ENCODE data around the gene CERS2. TPM values are rescaled to one million over a fixed set of nuclear protein-coding genes. Genes with fewer than 3 reads are reported as not detected.

Gene CERS2
- total RNA-seq, 4 donors from 2014 or later, result 35.2 to 142 (median 101) TPM

DNA sequence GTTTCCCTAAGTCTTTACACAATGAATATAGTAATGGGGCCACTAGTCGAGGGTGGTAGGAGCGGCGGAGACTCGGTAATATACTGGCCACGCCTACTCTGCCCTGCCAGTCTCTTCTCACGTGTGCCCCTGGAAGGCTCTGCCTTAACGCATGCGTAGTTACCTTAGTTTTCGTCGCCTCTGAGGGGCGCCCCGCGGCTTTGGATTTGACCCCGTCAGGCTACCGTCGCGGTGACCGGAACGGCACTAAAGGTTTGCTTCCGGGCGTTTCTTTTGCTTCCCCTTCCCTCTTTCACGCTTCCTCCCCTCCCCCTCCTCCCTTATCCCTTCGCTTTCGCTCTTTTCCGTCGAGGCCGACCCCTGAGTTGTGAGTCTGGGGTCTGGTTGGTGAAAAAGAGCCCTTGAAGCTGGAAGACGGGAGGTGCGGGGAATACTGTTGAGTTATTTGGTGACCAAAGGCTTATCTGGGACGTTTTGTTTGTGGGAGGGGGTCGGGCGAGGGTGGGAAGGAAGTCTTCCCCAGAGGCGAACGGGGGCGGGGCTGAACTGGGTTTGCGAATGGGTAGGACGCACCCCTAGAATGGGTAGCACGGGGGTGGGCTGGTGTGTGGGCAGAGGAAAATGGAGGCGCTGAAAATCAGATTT lies 48.4 kb downstream of the CERS2 start, which contains the start of gene SETDB1:
Gene SETDB1, plus strand, starts transcription at position 267 of the 645 bp plus-strand sequence. CDS start 1,352 bp downstream, outside the sequence.
- Histone ChIP-seq H3K27me3 (no peaks in the 10 kb centered on the region), H3K4me3 (peak within 1 kb of the TSS; percentile 75 to 91 (median 76)), H3K4me1 (peaks cover 0 to 14% (median 8%) of the 10 kb centered on the region in 4 donors), H3K9me3 (no peaks in the 10 kb centered on the region), H3K27ac (peak within 1 kb of the TSS; percentile 87 to 92 (median 88)), H3K36me3 (peaks cover 0 to 34% (median 16%) of the 10 kb centered on the region in 4 donors)
- 0% methylated on average over 1 to 39 of the region's 39 CpGs for WGBS, 2 donors (ENCODE audit: low coverage in 1 of 2)
- intact Hi-C loops (cut with DNase I; ENCODE audit: low total_unique reads) (no loop called here), in situ Hi-C loops (cut with MboI; ENCODE audit: low pct_ligation_motif_present in 1 of 4, low pct_unique_long_range_greater_than_20kb in 1 of 4, low sequenced_read_pairs in 3 of 4) (no loop called here)
- DNase-seq, result peak; percentile 96
- peak; percentile 38 for TF ChIP-seq POLR2A (IDR thresholded peaks at IDR 0.05)
- peak; percentile 69 to 82 (median 78) for TF ChIP-seq POLR2AphosphoS5 (IDR thresholded peaks at IDR 0.05)
- TF ChIP-seq, protein P1, sequence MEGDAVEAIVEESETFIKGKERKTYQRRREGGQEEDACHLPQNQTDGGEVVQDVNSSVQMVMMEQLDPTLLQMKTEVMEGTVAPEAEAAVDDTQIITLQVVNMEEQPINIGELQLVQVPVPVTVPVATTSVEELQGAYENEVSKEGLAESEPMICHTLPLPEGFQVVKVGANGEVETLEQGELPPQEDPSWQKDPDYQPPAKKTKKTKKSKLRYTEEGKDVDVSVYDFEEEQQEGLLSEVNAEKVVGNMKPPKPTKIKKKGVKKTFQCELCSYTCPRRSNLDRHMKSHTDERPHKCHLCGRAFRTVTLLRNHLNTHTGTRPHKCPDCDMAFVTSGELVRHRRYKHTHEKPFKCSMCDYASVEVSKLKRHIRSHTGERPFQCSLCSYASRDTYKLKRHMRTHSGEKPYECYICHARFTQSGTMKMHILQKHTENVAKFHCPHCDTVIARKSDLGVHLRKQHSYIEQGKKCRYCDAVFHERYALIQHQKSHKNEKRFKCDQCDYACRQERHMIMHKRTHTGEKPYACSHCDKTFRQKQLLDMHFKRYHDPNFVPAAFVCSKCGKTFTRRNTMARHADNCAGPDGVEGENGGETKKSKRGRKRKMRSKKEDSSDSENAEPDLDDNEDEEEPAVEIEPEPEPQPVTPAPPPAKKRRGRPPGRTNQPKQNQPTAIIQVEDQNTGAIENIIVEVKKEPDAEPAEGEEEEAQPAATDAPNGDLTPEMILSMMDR (IDR thresholded peaks at IDR 0.05), result peak in 1 of 5 experiments; percentile 11
- TF ChIP-seq EP300 (IDR thresholded peaks at IDR 0.05; ENCODE audit: low read depth), result no peak

DNA sequence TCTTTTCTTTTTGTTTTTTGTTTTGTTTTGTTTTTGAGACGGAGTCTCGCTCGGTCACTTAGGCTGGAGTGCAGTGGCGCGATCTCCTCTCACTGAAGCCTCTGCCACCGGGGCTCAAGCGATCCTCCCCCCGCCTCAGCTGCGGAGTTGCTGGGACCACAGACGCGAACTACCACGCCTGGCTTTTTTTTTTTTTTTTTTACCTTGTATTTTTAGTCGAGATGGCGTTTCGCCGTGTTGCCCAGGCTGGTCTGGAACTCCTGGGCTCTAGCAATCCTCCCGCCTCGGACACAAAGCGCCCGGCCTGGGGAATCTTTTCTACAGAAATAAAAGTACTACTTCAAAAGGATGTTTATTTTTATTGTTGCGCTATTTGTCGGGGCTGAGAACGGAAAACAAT lies 49.6 kb downstream of the CERS2 start:
- 68 to 88% methylated on average over 19 to 23 of the region's 23 CpGs for WGBS, 2 donors (ENCODE audit: low coverage in 1 of 2)
- peaks cover 0 to 23% (median 9%) of the 10 kb centered on the region in 4 donors for H3K36me3 ChIP-seq
- no peaks in the 10 kb centered on the region for H3K27me3 ChIP-seq
- H3K9me3 ChIP-seq, result no peaks in the 10 kb centered on the region
- H3K4me3 ChIP-seq, result peak overlapping the region in 3 of 4 donors; percentile 75 to 91 (median 77)
- peaks cover 0 to 14% (median 8%) of the 10 kb centered on the region in 4 donors for H3K4me1 ChIP-seq
- H3K27ac ChIP-seq, result peak overlapping the region in 3 of 4 donors; percentile 88 to 92 (median 89)
- intact Hi-C loops (cut with DNase I; ENCODE audit: low total_unique reads) (no loop called here), in situ Hi-C loops (cut with MboI; ENCODE audit: low pct_ligation_motif_present in 1 of 4, low pct_unique_long_range_greater_than_20kb in 1 of 4, low sequenced_read_pairs in 3 of 4) (no loop called here)
- DNase-seq, result no peak
- TF ChIP-seq POLR2AphosphoS5 (IDR thresholded peaks at IDR 0.05) (no peak), POLR2A (IDR thresholded peaks at IDR 0.05) (no peak)

DNA sequence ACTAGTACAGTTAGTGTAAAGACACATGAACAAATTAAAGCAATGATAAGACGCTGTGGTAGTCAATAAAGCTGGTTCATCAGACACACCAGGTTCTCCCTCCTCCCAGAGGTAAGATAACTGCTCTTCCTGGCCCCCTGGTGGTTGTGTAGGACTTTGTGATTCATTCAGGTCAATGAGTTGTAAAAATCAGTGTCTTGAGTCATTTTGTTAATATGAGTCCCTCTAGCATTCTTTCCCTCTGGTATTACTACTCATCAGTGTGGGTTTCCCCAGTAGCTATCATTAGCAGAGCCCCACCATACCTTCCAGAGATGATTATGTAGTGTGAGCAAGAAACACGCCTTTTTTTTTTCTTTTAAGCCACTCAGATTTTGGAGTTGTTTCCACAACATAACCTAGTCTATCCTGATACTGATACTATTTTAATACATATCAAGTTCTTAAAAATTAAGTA lies 52.1 kb downstream of the CERS2 start:
- in situ Hi-C loops (cut with MboI; ENCODE audit: low pct_ligation_motif_present in 1 of 4, low pct_unique_long_range_greater_than_20kb in 1 of 4, low sequenced_read_pairs in 3 of 4), result no loop called here
- no peaks in the 10 kb centered on the region for H3K9me3 ChIP-seq
- no peak overlapping the region for H3K4me3 ChIP-seq
- peaks cover 0 to 19% (median 8%) of the 10 kb centered on the region in 4 donors for H3K4me1 ChIP-seq
- DNase-seq, result peak; percentile 83
- WGBS, 2 donors (ENCODE audit: low coverage in 1 of 2), result 43% methylated on average over 2 of the region's 2 CpGs
- intact Hi-C loops (cut with DNase I; ENCODE audit: low total_unique reads), result no loop called here
- no peak overlapping the region for H3K27ac ChIP-seq
- TF ChIP-seq POLR2AphosphoS5 (IDR thresholded peaks at IDR 0.05) (no peak), EP300 (IDR thresholded peaks at IDR 0.05; ENCODE audit: low read depth) (no peak)
- TF ChIP-seq, protein P1 (IDR thresholded peaks at IDR 0.05), result peak; percentile 63 to 81 (median 78)
- H3K27me3 ChIP-seq, result no peaks in the 10 kb centered on the region
- H3K36me3 ChIP-seq, result no peaks in the 10 kb centered on the region

DNA sequence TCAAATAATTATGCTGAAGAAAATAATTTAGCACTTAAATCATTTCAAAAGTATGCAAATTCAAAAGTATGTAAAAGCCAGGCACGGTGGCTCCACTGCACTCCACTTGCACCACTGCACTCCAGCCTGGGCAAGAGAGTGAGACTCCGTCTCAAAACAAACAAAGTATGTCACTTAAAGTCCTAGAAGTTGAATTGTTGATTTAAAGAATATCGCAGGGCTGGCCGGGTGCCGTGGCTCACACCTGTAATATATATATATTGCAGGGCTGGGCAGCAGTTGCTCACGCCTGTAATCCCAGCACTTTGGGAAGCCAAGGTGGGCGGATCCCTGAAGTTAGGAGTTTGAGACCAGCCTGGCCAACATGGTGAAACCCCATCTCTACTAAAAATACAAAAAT lies 57.2 kb downstream of the CERS2 start:
- in situ Hi-C loops (cut with MboI; ENCODE audit: low pct_ligation_motif_present in 1 of 4, low pct_unique_long_range_greater_than_20kb in 1 of 4, low sequenced_read_pairs in 3 of 4) (no loop called here), intact Hi-C loops (cut with DNase I; ENCODE audit: low total_unique reads) (no loop called here)
- Histone ChIP-seq H3K27me3 (no peaks in the 10 kb centered on the region), H3K36me3 (no peaks in the 10 kb centered on the region), H3K4me1 (peaks cover 0 to 14% (median 2%) of the 10 kb centered on the region in 4 donors), H3K27ac (peak overlapping the region in 2 of 4 donors; percentile 26 to 29), H3K9me3 (no peaks in the 10 kb centered on the region), H3K4me3 (no peak overlapping the region)
- DNase-seq, result peak; percentile 72
- WGBS, 2 donors (ENCODE audit: low coverage in 1 of 2), result 49 to 62% methylated on average over 6 to 7 of the region's 7 CpGs
- no peak for TF ChIP-seq POLR2A (IDR thresholded peaks at IDR 0.05)
- TF ChIP-seq, protein P1 (IDR thresholded peaks at IDR 0.05), result no peak
- TF ChIP-seq EP300 (IDR thresholded peaks at IDR 0.05; ENCODE audit: low read depth), result no peak
- no peak for TF ChIP-seq POLR2AphosphoS5 (IDR thresholded peaks at IDR 0.05)

Small RNA genes lying within 50 kb of the gene (small RNA-seq; reads per million reads assigned to genes)
- gene RNU6-884P, result 0 reads per million in 4 donors

Other genes with a start within 250 kb of the CERS2 start
- gene CTSS, start 209.1 kb downstream of the CERS2 start, total RNA-seq, result 100 to 1,000 TPM; 235 to 454 (median 330) TPM
- gene CTSK, start 166.6 kb downstream of the CERS2 start, total RNA-seq, result 10 to 100 TPM; 13.3 to 53.2 (median 35.8) TPM
- gene ARNT, start 98.2 kb downstream of the CERS2 start, total RNA-seq, result 10 to 100 TPM; 47.9 to 64.6 (median 53.9) TPM
- gene CTXND2, start 87.7 kb downstream of the CERS2 start, total RNA-seq, result not detected
- gene SETDB1, start 48.5 kb downstream of the CERS2 start, total RNA-seq, result 10 to 100 TPM; 19.5 to 59.7 (median 39.2) TPM
- gene ANXA9, start 7.5 kb upstream of the CERS2 start, total RNA-seq, result under 1 TPM in 1 of 4 donors, not detected in 3; 0.32 TPM
- gene MINDY1, start 32.1 kb upstream of the CERS2 start, total RNA-seq, result 10 to 100 TPM; 27.7 to 66.2 (median 54.8) TPM
- gene PRUNE1, start 33.6 kb upstream of the CERS2 start, total RNA-seq, result 10 to 100 TPM in 3 of 4 donors, 1 to 10 TPM in 1; 9.0 to 80.4 (median 26.8) TPM
- gene BNIPL, start 61.8 kb upstream of the CERS2 start, total RNA-seq, result 1 to 10 TPM in 2 of 4 donors, under 1 TPM in 1, not detected in 1; 0.68 to 10.0 (median 2.5) TPM
- 1 to 10 TPM; 1.5 to 3.7 (median 2.8) TPM for gene C1orf56, start 72.9 kb upstream of the CERS2 start, total RNA-seq
- gene CDC42SE1, start 84.8 kb upstream of the CERS2 start, total RNA-seq, result 10 to 100 TPM; 34.4 to 90.2 (median 57.5) TPM
- 1 to 10 TPM in 3 of 4 donors, not detected in 1; 1.2 to 3.2 (median 1.3) TPM for gene MLLT11, start 85.6 kb upstream of the CERS2 start, total RNA-seq
- gene GABPB2, start 95.9 kb upstream of the CERS2 start, total RNA-seq, result 10 to 100 TPM in 3 of 4 donors, 1 to 10 TPM in 1; 9.6 to 19.8 (median 10.2) TPM
- 10 to 100 TPM in 1 of 4 donors, 1 to 10 TPM in 3; 1.8 to 16.3 (median 2.9) TPM for gene SEMA6C, start 171.8 kb upstream of the CERS2 start, total RNA-seq
- gene TNFAIP8L2, start 181.8 kb upstream of the CERS2 start, total RNA-seq, result 1 to 10 TPM; 2.0 to 5.2 (median 4.2) TPM
- gene LYSMD1, start 191.1 kb upstream of the CERS2 start, total RNA-seq, result 10 to 100 TPM in 1 of 4 donors, 1 to 10 TPM in 3; 1.4 to 15.7 (median 7.3) TPM
- 10 to 100 TPM in 3 of 4 donors, 1 to 10 TPM in 1; 9.0 to 35.4 (median 25.1) TPM for gene SCNM1, start 191.3 kb upstream of the CERS2 start, total RNA-seq
- not detected for gene TMOD4, start 201.1 kb upstream of the CERS2 start, total RNA-seq
- gene VPS72, start 215.4 kb upstream of the CERS2 start, total RNA-seq, result 10 to 100 TPM in 3 of 4 donors, 1 to 10 TPM in 1; 4.9 to 26.6 (median 20.1) TPM
- 10 to 100 TPM; 46.7 to 78.2 (median 59.4) TPM for gene PIP5K1A, start 223.7 kb upstream of the CERS2 start, total RNA-seq

All from transverse colon (tissue), 4 donors.